Activated CD8-positive, alpha-beta memory T cell treated with anti-CD3 and anti-CD28 coated beads, Interleukin-2, amount 50 U/mL, for 1 hour (primary cell): ENCODE results near the gene PTPN14.
"Not testable (repeated sequence)": the region's sequence is repeated elsewhere in the genome, so short reads cannot be mapped to it uniquely, and the experiment has no call there.

Source experiments
- DNase-seq: peaks from one replicate; pipeline ENCODE4 v3.0.0-alpha.2; 2020; ENCODE audit errors: extremely low read depth

PTPN14 gene

GRCh38 chr1:214400131-214400530 is 151.3 kb downstream of the PTPN14 start:
- DNase-seq: no peak

GRCh38 chr1:214398490-214398889 is 152.9 kb downstream of the PTPN14 start:
- no peak for DNase-seq

GRCh38 chr1:214397497-214397896 is 153.9 kb downstream of the PTPN14 start:
- no peak for DNase-seq

- no peak for DNase-seq
Observed at GRCh38 chr1:214396330-214396729, 155.1 kb downstream of the PTPN14 start.

GRCh38 chr1:214394569-214394968 is 156.8 kb downstream of the PTPN14 start:
- DNase-seq: not testable (repeated sequence)

GRCh38 chr1:214393086-214393485 is 158.3 kb downstream of the PTPN14 start:
- DNase-seq: no peak

GRCh38 chr1:214391873-214392645 is 159.3 kb downstream of the PTPN14 start:
- no peak for DNase-seq

GRCh38 chr1:214389734-214390133 is 161.7 kb downstream of the PTPN14 start:
- no peak for DNase-seq

GRCh38 chr1:214386747-214387146 is 164.7 kb downstream of the PTPN14 start:
- DNase-seq: no peak

- no peak for DNase-seq
Observed at GRCh38 chr1:214386333-214386732, 165.1 kb downstream of the PTPN14 start.

- DNase-seq: no peak
Observed at GRCh38 chr1:214385428-214385827, 166.0 kb downstream of the PTPN14 start.

- no peak for DNase-seq
Observed at GRCh38 chr1:214384373-214385079, 166.9 kb downstream of the PTPN14 start.

GRCh38 chr1:214383381-214384372 is 167.7 kb downstream of the PTPN14 start:
- no peak for DNase-seq

- no peak for DNase-seq
Observed at GRCh38 chr1:214380986-214381695, 170.3 kb downstream of the PTPN14 start.

- no peak for DNase-seq
Observed at GRCh38 chr1:214380396-214380795, 171.0 kb downstream of the PTPN14 start.

GRCh38 chr1:214379236-214379970 is 172.0 kb downstream of the PTPN14 start:
- no peak for DNase-seq

GRCh38 chr1:214378492-214378891 is 172.9 kb downstream of the PTPN14 start:
- no peak for DNase-seq

- no peak for DNase-seq
Observed at GRCh38 chr1:214377886-214378285, 173.5 kb downstream of the PTPN14 start.

- DNase-seq: no peak
Observed at GRCh38 chr1:214377485-214377884, 173.9 kb downstream of the PTPN14 start.

GRCh38 chr1:214372092-214372491 is 179.3 kb downstream of the PTPN14 start:
- DNase-seq: no peak

GRCh38 chr1:214370615-214371014 is 180.8 kb downstream of the PTPN14 start:
- DNase-seq: no peak
